Esophagus muscularis mucosa (tissue), 4 donors: ENCODE results near the gene ZSWIM4. TPM values are rescaled to one million over a fixed set of nuclear protein-coding genes. Genes with fewer than 3 reads are reported as not detected.
A peak's percentile ranks its signal among the peaks of the same experiment; 100 is the strongest.

Experiments used
- DNase-seq: peaks from one replicate; pipeline ENCODE4 v3.0.0-alpha.2; 2017; ENCODE audit errors: extremely low spot score
- H3K27ac ChIP-seq, 4 donors: fragments of 200-600 bp; sonication (generic); replicated peaks in 1 of 4; 1 replicate in 3 of 4; 2 replicates in 1 of 4; pipeline ENCODE4 v1.5.1; 2016 to 2019; ENCODE audit warnings: mild to moderate bottlenecking in 1 of 4
- H3K27me3 ChIP-seq, 4 donors: fragments of 200-600 bp; sonication (generic); one replicate each; pipeline versions ENCODE4 v1.5.1 to v1.6.0; 2016 to 2019
- H3K36me3 ChIP-seq, 4 donors: fragments of 200-600 bp; sonication (generic); one replicate each; pipeline ENCODE4 v1.5.1; 2016 to 2019
- H3K4me1 ChIP-seq, 4 donors: fragments of 200-600 bp; sonication (generic); one replicate each; pipeline ENCODE4 v1.5.1; 2016 to 2019
- H3K4me3 ChIP-seq, 4 donors: fragments of 200-600 bp; sonication (generic); 1 replicate in 2 of 4; 2 replicates in 2 of 4; pipeline ENCODE4 v1.5.1; 2016 to 2019; ENCODE audit warnings: mild to moderate bottlenecking in 4 of 4, moderate library complexity in 1 of 4
- H3K9me3 ChIP-seq, 4 donors: fragments of 200-600 bp; sonication (generic); 1 replicate in 3 of 4; 2 replicates in 1 of 4; pipeline ENCODE4 v1.5.1; 2016 to 2019
- EP300 ChIP-seq: sonication (generic); formaldehyde crosslinking; IDR thresholded peaks from one replicate; pipeline ENCODE4 v1.6.1; 2017; ENCODE audit warnings: antibody characterized with exemption
- POLR2A ChIP-seq: fragments of 450-650 bp; IDR thresholded peaks from one replicate; pipeline ENCODE4 v1.6.1; 2017; ENCODE audit warnings: antibody characterized with exemption, moderate library complexity, mild to moderate bottlenecking, low read depth
- POLR2AphosphoS5 ChIP-seq, 2 donors: sonication (generic); formaldehyde crosslinking; IDR thresholded peaks; one replicate each; pipeline ENCODE4 v1.6.1; 2017; ENCODE audit warnings: antibody characterized with exemption in 2 of 2
- WGBS: methylation state at CpG from one replicate; pipeline ENCODE4 v1.1.5; 2018; 5-methylcytosine and 5-hydroxymethylcytosine counted together
- intact Hi-C: fragments of 100-400 bp; cut with DNase I; formaldehyde crosslinking; loops from one replicate; pipeline ENCODE4 v1.15.1; 2023
- total RNA-seq, 4 donors: library from RNA; depleted of rRNA; stranded (reverse); fragments of >200 nt; gene quantifications; one replicate each; pipeline versions ENCODE4 v1.1.0 to v1.2.1, GENCODE V29; 2016
- TF ChIP-seq, protein P1 (sequence below), 3 experiments: fragments of 200-600 bp in 2 of 3; fragments of 450-650 bp in 1 of 3; sonication (generic) in 2 of 3; IDR thresholded peaks; one replicate each; pipeline ENCODE4 v1.5.1; 2017 to 2019; ENCODE audit warnings: antibody characterized with exemption in 3 of 3, mild to moderate bottlenecking in 2 of 3, moderate library complexity in 1 of 3

The ZSWIM4 gene
- total RNA-seq, 4 donors from 2014 or later = 5.3 to 11.6 (median 7.8) TPM

GRCh38 chr19:13804830-13805683 is 9.8 kb downstream of the ZSWIM4 start:
- WGBS = 94% methylated on average over 12 of the region's 35 CpGs
- Histone ChIP-seq H3K36me3 (peaks cover 0 to 50% (median 26%) of the 10 kb centered on the region in 4 donors), H3K9me3 (no peaks in the 10 kb centered on the region), H3K4me3 (no peak overlapping the region), H3K27me3 (no peaks in the 10 kb centered on the region), H3K4me1 (peaks cover 0 to 11% (median 5%) of the 10 kb centered on the region in 4 donors), H3K27ac (no peak overlapping the region)
- intact Hi-C loops = no loop called here
- DNase-seq = no peak
- TF ChIP-seq EP300 (no peak), POLR2AphosphoS5 (IDR thresholded peaks at IDR 0.05) (peak in 1 of 2 donors; percentile 40), POLR2A (no peak)
- TF ChIP-seq, protein P1, sequence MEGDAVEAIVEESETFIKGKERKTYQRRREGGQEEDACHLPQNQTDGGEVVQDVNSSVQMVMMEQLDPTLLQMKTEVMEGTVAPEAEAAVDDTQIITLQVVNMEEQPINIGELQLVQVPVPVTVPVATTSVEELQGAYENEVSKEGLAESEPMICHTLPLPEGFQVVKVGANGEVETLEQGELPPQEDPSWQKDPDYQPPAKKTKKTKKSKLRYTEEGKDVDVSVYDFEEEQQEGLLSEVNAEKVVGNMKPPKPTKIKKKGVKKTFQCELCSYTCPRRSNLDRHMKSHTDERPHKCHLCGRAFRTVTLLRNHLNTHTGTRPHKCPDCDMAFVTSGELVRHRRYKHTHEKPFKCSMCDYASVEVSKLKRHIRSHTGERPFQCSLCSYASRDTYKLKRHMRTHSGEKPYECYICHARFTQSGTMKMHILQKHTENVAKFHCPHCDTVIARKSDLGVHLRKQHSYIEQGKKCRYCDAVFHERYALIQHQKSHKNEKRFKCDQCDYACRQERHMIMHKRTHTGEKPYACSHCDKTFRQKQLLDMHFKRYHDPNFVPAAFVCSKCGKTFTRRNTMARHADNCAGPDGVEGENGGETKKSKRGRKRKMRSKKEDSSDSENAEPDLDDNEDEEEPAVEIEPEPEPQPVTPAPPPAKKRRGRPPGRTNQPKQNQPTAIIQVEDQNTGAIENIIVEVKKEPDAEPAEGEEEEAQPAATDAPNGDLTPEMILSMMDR (IDR thresholded peaks at IDR 0.05) = peak; percentile 48 to 64 (median 61)

DNA sequence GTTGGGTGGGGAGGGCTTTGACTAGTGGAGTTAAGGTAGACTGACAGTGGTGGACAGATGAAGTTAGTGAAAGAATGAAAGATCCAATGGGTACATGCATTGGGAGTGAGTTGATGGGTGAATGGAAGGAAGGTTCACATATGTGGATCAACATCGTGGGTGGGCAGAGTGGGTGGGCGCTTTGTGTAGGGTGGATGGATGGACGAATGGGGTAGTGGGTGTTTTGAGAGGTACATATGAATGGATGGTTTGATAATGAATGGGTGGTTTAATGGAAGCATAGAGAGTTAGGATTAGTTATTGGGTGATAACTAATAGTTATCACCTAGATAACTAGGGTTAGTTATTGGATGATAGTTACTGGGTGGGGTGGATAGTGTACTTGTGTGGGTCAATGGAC is 11.5 kb downstream of the ZSWIM4 start:
- no peak for DNase-seq
- intact Hi-C loops = no loop called here

GRCh38 chr19:13807421-13808021 is 12.3 kb downstream of the ZSWIM4 start:
- WGBS = 97% methylated on average over 3 of the region's 3 CpGs
- intact Hi-C loops = no loop called here
- H3K36me3 ChIP-seq = peaks cover 0 to 52% (median 31%) of the 10 kb centered on the region in 4 donors
- H3K27ac ChIP-seq = no peak overlapping the region
- TF ChIP-seq POLR2AphosphoS5 (IDR thresholded peaks at IDR 0.05) = no peak
- TF ChIP-seq, protein P1 (IDR thresholded peaks at IDR 0.05) = no peak
- TF ChIP-seq POLR2A = no peak
- TF ChIP-seq EP300 = no peak
- H3K4me1 ChIP-seq = peaks cover 0 to 11% (median 5%) of the 10 kb centered on the region in 4 donors
- no peak overlapping the region for H3K4me3 ChIP-seq
- no peaks in the 10 kb centered on the region for H3K9me3 ChIP-seq
- no peak for DNase-seq
- H3K27me3 ChIP-seq = no peaks in the 10 kb centered on the region

More for the DNA sequence above, 11.5 kb downstream of the ZSWIM4 start:
- Histone ChIP-seq H3K9me3 (no peaks in the 10 kb centered on the region), H3K4me1 (peaks cover 0 to 11% (median 5%) of the 10 kb centered on the region in 4 donors), H3K27me3 (no peaks in the 10 kb centered on the region), H3K4me3 (no peak overlapping the region), H3K36me3 (peaks cover 0 to 53% (median 31%) of the 10 kb centered on the region in 4 donors), H3K27ac (no peak overlapping the region)
- no peak for TF ChIP-seq EP300
- TF ChIP-seq, protein P1 (IDR thresholded peaks at IDR 0.05) = no peak
- TF ChIP-seq POLR2A = no peak
- TF ChIP-seq POLR2AphosphoS5 (IDR thresholded peaks at IDR 0.05) = no peak
- 91% methylated on average over 3 of the region's 3 CpGs for WGBS

GRCh38 chr19:13808856-13809255 is 13.6 kb downstream of the ZSWIM4 start:
- DNase-seq = no peak
- Histone ChIP-seq H3K9me3 (no peaks in the 10 kb centered on the region), H3K4me3 (no peak overlapping the region), H3K4me1 (peaks cover 0 to 11% (median 5%) of the 10 kb centered on the region in 4 donors), H3K36me3 (peaks cover 0 to 56% (median 37%) of the 10 kb centered on the region in 4 donors), H3K27me3 (no peaks in the 10 kb centered on the region), H3K27ac (no peak overlapping the region)
- TF ChIP-seq POLR2AphosphoS5 (IDR thresholded peaks at IDR 0.05) = no peak
- TF ChIP-seq, protein P1 (IDR thresholded peaks at IDR 0.05) = no peak
- no peak for TF ChIP-seq EP300
- no peak for TF ChIP-seq POLR2A
- intact Hi-C loops = no loop called here
- over 99% methylated on average over 28 of the region's 34 CpGs for WGBS
